Thyroid gland (tissue), 4 donors: ENCODE measurements around the gene RELT. TPM values are rescaled to one million over a fixed set of nuclear protein-coding genes. Genes with fewer than 3 reads are reported as not detected.

Source experiments
- DNase-seq, 2 donors: peaks; one replicate each; pipeline ENCODE4 v3.0.0-alpha.2; 2019
- H3K27ac ChIP-seq, 3 donors: fragments of 200-600 bp; sonication (generic); 1 replicate in 2 of 3; 2 replicates in 1 of 3; pipeline ENCODE4 v1.5.1; 2016 to 2019; ENCODE audit warnings: mild to moderate bottlenecking in 1 of 3, moderate library complexity in 1 of 3
- H3K27me3 ChIP-seq: fragments of 200-600 bp; sonication (generic); one replicate; pipeline ENCODE4 v1.5.1; 2019
- H3K36me3 ChIP-seq, 2 donors: fragments of 200-600 bp; sonication (generic); one replicate each; pipeline ENCODE4 v1.5.1; 2016 to 2019
- H3K4me1 ChIP-seq, 2 donors: fragments of 200-600 bp; sonication (generic); one replicate each; pipeline ENCODE4 v1.5.1; 2017 to 2019
- H3K4me3 ChIP-seq, 3 donors: fragments of 200-600 bp; sonication (generic); replicated peaks in 1 of 3; 1 replicate in 2 of 3; 2 replicates in 1 of 3; pipeline ENCODE4 v1.5.1; 2016; ENCODE audit warnings: mild to moderate bottlenecking in 1 of 3
- H3K9me3 ChIP-seq: fragments of 200-600 bp; sonication (generic); one replicate; pipeline ENCODE4 v1.5.1; 2017
- CTCF ChIP-seq, 6 experiments: fragments of 200-600 bp in 3 of 6; fragments of 450-650 bp in 3 of 6; sonication (generic) in 3 of 6; IDR thresholded peaks; one replicate each; pipeline ENCODE4 v1.5.1; 2016 to 2019; ENCODE audit warnings: antibody characterized with exemption in 6 of 6, mild to moderate bottlenecking in 2 of 6, inconsistent platforms in 1 of 6, moderate library complexity in 1 of 6
- POLR2A ChIP-seq, 2 donors: fragments of 450-650 bp; IDR thresholded peaks; one replicate each; pipeline ENCODE4 v1.6.1; 2017; ENCODE audit warnings: antibody characterized with exemption in 2 of 2, mild to moderate bottlenecking in 2 of 2, moderate library complexity in 1 of 2
- WGBS, 2 donors: methylation state at CpG; one replicate each; pipeline ENCODE4 v1.1.5; 2017; 5-methylcytosine and 5-hydroxymethylcytosine counted together
- intact Hi-C: fragments of 100-400 bp; cut with DNase I; formaldehyde crosslinking; loops from one replicate; pipeline ENCODE4 v1.15.1; 2023
- total RNA-seq, 4 donors: library from RNA; depleted of rRNA; stranded (reverse); fragments of >200 nt; gene quantifications; one replicate each; pipeline ENCODE4 v1.2.3, GENCODE V29; 2016

RELT gene
- total RNA-seq, 4 donors from 2014 or later: 1.6 to 3.5 (median 1.9) TPM

DNA sequence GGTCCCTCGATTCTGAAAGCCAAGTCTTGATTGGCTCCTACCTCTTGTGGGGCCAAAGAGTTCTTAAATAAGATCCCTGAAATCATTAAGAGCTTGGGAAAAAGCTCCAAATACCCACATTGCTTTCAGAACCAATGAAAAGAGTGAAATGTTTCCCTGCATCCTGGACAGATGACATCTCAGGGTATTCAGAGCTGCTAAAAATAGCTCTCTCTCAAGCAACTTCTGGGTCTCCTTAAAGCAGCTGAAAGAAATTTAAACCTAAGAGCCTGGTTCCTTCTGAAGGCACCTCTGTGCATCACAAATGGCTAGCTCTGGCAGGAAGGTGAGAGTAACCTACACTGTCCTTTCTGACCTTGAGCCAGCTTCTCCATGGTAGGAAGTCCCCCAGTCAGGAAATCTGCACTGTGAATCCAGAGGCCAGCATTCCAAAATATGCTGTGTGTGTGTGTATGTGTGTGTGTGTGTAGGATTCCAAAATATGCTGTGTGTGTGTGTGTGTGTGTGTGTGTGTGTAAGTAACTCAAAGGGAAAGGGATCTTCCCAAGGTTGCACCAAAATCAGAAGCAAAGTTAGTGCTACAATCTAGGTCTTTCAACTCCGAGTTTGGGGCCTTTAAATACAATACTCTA is 50.1 kb downstream of the RELT start:
- no peak for TF ChIP-seq POLR2A (IDR thresholded peaks at IDR 0.05)
- no peak for TF ChIP-seq CTCF (IDR thresholded peaks at IDR 0.05)

DNA sequence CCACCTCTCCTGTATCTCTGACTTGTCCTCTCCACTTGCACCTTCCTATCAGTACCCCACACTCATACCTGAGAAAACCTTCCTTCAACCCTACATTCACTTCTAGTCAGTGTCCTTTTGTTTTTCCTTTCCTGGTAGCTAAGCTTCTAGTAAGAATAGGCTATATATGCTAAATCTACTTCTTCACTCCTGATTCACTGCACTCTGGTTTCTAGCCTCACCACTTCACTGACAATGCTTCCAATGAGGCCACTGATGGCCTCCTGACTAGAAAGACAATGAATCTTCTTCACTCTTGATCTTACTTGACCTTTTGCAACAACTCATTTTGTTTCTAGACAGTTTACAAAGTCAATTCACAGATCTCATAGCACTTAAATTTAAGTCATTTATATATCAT is 52.0 kb downstream of the RELT start:
- no peak overlapping the region for H3K27ac ChIP-seq
- peaks cover 0 to 5% of the 10 kb centered on the region in 2 donors for H3K4me1 ChIP-seq
- intact Hi-C loops: no loop called here
- H3K27me3 ChIP-seq: no peaks in the 10 kb centered on the region
- H3K36me3 ChIP-seq: no peaks in the 10 kb centered on the region
- no peak for DNase-seq
- no peaks in the 10 kb centered on the region for H3K9me3 ChIP-seq
- TF ChIP-seq POLR2A (IDR thresholded peaks at IDR 0.05) (no peak), CTCF (IDR thresholded peaks at IDR 0.05) (no peak)
- H3K4me3 ChIP-seq: no peak overlapping the region

More for the DNA sequence above, 50.1 kb downstream of the RELT start:
- no peak for DNase-seq
- 78 to 84% methylated on average over 2 of the region's 2 CpGs for WGBS, 2 donors
- Histone ChIP-seq H3K27ac (no peak overlapping the region), H3K27me3 (no peaks in the 10 kb centered on the region), H3K9me3 (no peaks in the 10 kb centered on the region), H3K4me1 (peaks cover 0 to 5% of the 10 kb centered on the region in 2 donors), H3K4me3 (no peak overlapping the region), H3K36me3 (no peaks in the 10 kb centered on the region)
- intact Hi-C loops: no loop called here

GRCh38 chr11:73428699-73429098 is 52.5 kb downstream of the RELT start:
- DNase-seq: no peak
- H3K4me1 ChIP-seq: peaks cover 0 to 5% of the 10 kb centered on the region in 2 donors
- no peak overlapping the region for H3K27ac ChIP-seq
- H3K4me3 ChIP-seq: no peak overlapping the region
- H3K9me3 ChIP-seq: no peaks in the 10 kb centered on the region
- intact Hi-C loops: no loop called here
- TF ChIP-seq POLR2A (IDR thresholded peaks at IDR 0.05) (no peak), CTCF (IDR thresholded peaks at IDR 0.05) (no peak)
- no peaks in the 10 kb centered on the region for H3K36me3 ChIP-seq
- no peaks in the 10 kb centered on the region for H3K27me3 ChIP-seq

GRCh38 chr11:73429121-73429750 is 53.0 kb downstream of the RELT start:
- H3K4me1 ChIP-seq: peaks cover 0 to 5% of the 10 kb centered on the region in 2 donors
- H3K4me3 ChIP-seq: no peak overlapping the region
- H3K27me3 ChIP-seq: no peaks in the 10 kb centered on the region
- 75 to 78% methylated on average over 5 of the region's 5 CpGs for WGBS, 2 donors
- no peak for DNase-seq
- TF ChIP-seq CTCF (IDR thresholded peaks at IDR 0.05): no peak
- no peak for TF ChIP-seq POLR2A (IDR thresholded peaks at IDR 0.05)
- H3K9me3 ChIP-seq: no peaks in the 10 kb centered on the region
- intact Hi-C loops: no loop called here
- H3K36me3 ChIP-seq: no peaks in the 10 kb centered on the region
- no peak overlapping the region for H3K27ac ChIP-seq

DNA sequence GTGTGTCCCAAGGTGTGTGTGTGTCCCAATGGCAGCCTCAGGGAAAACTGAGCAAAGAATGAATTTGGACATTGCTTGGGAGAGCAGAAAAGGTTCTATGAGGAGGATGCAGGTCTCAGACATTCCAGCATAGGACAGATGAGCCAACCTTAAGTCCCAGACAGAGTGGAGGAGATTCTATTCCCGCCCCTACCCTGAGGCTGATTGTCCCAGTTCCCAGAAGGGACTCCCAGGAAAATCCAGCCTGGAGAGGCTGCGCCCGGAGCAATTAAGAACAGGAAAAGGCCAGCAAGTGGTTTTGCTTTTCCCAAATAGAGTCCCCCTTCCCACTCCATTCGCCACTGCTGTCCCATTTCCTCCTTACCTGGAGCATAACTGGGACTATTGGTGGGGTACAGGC is 54.1 kb downstream of the RELT start:
- Histone ChIP-seq H3K36me3 (no peaks in the 10 kb centered on the region), H3K27ac (no peak overlapping the region), H3K4me3 (no peak overlapping the region), H3K27me3 (no peaks in the 10 kb centered on the region), H3K4me1 (peaks cover 0 to 5% of the 10 kb centered on the region in 2 donors), H3K9me3 (no peaks in the 10 kb centered on the region)
- DNase-seq: no peak
- 79 to 93% methylated on average over 4 of the region's 4 CpGs for WGBS, 2 donors
- intact Hi-C loops: no loop called here
- TF ChIP-seq POLR2A (IDR thresholded peaks at IDR 0.05) (no peak), CTCF (IDR thresholded peaks at IDR 0.05) (no peak)
